GM12891 (cell line): Measurements from ENCODE around the gene SLC46A1.

Experiments used
- PAX5 ChIP-seq: IDR thresholded peaks from 2 replicates; pipeline ENCODE4 v1.6.1; 2011; ENCODE audit warnings: low read length, moderate library complexity, mild to moderate bottlenecking; ENCODE audit not compliant: insufficient read depth, severe bottlenecking
- POLR2A ChIP-seq: IDR thresholded peaks from 2 replicates; pipeline ENCODE4 v1.6.1; 2011; ENCODE audit warnings: low read depth, low read length, control low read depth
- POLR2AphosphoS5 ChIP-seq: IDR thresholded peaks from 2 replicates; pipeline ENCODE4 v1.6.1; 2011; ENCODE audit warnings: low read depth, low read length, control low read depth
- POU2F2 ChIP-seq: IDR thresholded peaks from 2 replicates; pipeline ENCODE4 v1.6.1; 2011; ENCODE audit warnings: low read depth, mild to moderate bottlenecking, control low read depth, low read length, moderate library complexity
- TAF1 ChIP-seq: IDR thresholded peaks from 2 replicates; pipeline ENCODE4 v1.6.1; 2011; ENCODE audit warnings: low read depth, low read length, control low read depth

DNA sequence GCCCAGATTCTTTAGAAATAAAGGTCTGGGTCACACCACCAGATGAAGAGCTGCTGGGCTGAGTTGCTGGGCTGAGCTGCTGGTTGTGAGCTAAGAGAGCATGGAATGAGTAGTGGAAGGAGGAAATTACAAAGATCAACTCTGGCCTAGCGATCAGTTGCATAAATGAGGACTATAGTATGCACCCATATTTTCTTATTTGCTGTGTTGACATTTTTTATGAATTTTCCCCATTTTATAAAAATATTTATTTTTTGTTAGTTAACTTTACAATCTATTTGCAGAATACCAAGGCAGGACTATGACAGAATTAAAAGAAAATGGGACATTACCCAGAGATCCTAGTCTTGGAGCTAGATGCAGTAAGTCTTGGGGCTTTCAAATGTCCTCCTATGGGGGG, 43.8 kb upstream of the SLC46A1 start:
- TF ChIP-seq POLR2AphosphoS5: no peak
- no peak for TF ChIP-seq PAX5
- no peak for TF ChIP-seq POLR2A
- TF ChIP-seq POU2F2: no peak
- TF ChIP-seq TAF1: no peak
